ENCODE measurements around the gene EML6.
"Not testable (repeated sequence)": the region's sequence is repeated elsewhere in the genome, so short reads cannot be mapped to it uniquely, and the experiment has no call there.

Gene EML6

DNA sequence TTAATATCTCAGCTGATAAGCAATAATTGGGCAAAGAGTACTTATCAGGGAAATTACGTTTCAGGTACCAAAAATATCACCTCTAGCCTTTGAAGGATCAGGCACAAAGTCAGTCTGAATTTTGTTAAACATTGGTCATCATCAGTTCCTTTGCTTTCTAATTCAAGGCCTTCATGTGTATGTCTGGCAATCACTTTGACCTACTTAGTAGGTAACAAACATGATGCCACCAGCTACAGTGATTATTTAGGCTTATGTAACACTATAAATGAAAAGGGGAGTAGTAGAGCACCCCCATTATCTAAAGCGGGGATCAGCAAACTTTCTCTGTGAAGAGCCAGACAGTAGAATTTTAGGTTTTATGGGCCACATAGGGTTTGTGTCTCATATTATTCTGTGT is 251.7 kb downstream of the EML6 start:
- DNase-seq: no peak

DNA sequence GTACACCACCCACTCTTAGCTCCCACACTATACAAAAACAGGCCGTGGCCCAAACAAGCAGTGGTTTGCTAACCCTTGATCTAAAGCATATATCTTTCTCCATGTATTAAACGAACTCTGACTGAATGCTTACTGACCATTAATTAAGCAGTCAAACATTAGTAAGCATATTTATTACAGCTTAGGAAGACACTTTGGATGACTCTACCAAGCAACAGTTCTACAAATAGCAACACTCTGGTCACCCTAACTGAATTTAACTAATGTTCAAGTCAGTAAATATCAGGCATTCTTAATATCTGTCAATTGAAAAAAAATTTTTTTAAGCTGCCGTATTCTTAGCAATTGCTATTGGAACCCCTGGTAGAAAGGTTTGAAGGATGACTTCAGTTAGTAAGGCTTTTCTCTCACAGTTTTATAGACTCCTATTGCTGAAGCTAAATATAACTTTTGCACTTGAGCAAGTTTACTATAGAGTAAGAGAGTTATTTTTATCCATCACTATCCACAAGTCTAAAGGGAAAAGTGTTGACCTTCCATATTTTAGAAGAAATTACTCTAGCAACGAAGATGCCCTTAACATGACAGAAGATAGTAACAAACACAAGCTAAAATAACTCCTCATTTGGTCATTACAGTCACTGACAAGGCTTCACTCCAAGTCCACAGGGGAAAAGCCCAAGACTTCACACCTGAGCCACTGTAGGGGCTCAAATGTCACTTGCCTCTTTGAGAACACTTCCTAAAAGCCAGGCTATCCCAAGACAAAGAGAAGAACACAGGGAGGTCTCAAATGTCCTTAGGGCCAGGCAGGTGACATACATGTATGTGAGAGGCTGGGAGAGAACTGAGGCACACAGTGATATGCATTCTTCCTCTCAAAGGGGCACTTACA is 252.4 kb downstream of the EML6 start:
- DNase-seq: no peak

DNA sequence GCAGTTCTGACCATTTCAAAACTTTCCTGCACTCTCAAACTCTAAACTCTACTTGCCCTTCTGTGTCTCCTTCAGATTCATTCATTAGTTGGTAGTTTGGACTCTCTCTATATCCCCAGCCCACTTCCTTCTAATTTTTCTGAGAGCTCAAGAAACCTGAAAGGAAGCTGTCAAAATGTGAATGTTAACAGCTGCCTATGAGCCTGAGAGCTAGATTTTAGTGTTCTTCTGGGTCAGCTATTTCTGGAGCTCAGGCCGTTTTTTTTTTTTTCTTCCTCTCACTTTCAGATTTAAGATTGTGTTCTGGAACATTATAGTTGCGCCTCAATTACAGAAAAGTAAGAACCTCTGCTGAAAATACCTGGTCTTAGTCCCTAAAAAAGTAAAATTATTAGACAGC is 253.7 kb downstream of the EML6 start:
- no peak for DNase-seq

DNA sequence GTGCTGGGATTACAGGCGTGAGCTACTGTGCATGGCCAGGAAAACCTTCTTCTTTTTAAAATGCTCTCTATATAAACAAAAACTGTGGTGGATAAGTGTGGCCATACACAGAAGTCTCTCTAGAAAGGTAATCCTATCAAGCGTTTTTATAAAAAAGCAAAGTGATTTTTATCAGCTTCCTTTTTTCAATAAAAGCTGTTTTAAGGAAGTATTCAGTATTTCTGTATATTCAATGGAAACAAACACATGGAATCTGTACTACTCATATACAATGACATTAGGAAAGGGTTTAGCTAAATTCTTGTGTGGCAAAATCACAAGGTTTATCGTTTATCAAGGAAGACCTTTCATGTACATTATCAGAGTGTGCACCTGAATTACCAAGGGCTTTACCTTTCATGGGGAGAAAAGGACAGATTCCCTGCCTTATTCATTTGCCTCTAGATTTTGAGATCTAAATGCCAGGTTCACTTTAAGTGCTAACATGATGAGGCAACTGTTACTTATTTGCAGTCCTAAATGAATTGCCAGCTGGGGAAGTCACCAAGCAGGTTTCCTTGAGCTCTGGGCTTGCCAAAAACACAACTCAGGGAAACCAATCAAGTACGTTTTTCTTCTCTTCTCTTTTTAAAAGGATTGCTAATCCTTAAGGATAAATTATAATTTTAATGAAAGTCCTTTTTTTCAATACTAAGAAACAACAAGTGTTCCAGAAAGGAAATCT is 256.0 kb downstream of the EML6 start:
- DNase-seq: peak; percentile 10

DNA sequence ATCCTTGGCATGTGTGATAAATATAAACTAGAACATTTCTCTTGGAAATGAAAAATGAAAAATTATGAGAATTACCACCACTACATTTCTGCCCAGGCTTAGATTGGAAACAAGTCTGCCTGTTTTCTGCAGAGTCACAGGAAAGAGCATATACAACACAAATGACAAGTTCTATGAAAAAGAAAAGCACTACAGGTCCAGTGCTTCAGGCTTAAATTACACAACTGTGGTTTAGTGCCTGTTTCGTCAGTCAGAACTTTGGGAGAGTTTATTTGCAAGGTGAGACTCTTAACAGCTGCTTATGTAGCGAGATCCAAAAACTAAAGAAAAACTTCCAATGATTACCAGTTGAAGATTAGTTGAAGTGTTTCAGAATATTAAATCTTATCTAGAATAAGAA is 257.9 kb downstream of the EML6 start:
- DNase-seq: no peak

DNA sequence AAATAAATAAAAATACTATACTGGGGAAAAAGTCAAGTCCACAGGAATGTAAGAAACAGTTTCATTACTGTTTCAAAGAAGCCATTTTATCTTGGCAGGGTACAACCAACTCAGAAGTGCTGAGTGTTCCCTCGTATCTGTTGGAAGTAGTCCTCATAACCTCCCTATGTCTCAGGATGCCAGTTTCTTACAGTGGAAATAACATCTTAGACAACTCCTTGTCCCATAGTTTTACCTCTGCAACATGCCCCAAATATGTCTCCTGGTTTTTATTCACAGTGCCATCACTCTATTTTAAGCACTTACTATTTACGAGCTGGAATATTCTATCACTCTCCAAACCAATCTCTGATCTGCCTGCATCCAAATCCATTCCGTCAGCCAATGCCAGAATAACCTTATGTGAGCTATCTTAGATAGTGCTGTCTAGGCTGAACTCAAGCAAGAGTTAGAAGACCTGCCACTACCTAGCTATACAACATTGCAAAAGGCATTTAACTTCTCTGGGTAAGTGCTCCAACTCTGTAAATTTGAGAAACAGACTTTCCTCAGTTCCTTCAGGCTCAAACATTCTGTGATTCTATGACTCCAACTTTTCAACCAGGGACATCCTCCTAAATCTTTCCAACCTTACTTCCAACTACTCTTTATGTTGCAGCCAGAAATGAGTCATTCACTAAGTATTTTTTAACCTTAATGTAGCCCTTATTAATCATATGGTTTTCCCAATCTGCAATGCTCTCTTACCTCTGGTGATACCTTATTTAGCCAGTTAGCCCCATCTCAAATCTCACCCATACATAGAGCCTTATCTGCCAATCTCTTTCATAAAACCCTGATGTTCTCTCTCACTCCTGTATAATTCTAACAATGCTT is 260.1 kb downstream of the EML6 start:
- no peak for DNase-seq

DNA sequence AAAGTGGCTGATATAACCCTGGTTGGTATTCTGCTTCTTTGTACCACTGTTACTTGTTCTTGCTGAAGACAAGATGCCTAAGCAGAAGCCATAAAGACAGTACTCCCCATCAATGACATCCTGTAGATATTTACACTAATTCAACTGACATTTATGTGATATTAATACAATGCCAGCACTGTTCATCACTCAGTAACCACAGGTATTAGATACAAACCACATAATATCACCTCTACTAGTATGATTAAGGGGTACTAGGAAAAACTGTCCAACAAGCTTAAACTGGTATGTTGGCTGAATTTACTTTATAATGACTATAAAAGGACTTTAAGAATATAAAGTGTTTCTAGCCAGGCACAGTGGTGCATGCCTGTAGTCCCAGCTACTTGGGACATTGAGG is 261.0 kb downstream of the EML6 start:
- no peak for DNase-seq

DNA sequence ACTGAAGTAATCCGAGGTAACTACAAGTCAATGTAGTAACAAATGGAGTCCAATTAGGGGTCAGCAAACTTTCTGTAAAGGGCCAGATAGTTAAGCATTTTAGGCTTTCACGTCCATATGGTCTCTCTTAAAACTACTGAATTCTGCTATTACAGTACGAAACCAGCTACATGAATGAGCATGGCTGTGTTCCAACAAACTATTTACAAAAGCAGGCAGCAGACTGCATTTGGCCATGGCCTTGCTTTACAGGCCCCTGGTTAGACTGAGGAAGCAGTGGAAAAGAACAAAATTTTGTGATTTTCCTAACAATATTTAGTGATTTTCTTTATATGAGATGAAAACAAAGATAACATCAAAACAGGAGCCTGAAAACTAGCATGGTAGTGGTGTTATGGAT is 262.8 kb downstream of the EML6 start:
- DNase-seq: no peak

DNA sequence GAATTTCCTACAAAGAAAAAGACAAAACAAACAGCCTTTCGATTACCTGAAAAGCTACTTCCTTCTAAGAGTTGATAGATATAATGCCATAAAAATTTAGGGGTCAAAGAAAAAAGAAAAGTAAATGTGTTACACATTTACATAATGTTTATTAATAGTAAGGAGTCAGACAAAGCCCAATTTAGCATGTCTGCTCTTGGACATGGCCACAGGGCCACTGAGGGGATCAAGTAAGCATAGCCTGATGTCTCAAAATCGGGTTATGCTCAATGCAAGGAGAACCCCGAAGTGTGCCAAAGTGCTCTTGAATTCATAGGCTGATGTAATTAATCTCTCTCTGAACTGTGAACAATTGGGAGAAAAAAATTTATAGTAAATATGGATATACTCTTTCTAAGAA is 265.1 kb downstream of the EML6 start:
- no peak for DNase-seq

DNA sequence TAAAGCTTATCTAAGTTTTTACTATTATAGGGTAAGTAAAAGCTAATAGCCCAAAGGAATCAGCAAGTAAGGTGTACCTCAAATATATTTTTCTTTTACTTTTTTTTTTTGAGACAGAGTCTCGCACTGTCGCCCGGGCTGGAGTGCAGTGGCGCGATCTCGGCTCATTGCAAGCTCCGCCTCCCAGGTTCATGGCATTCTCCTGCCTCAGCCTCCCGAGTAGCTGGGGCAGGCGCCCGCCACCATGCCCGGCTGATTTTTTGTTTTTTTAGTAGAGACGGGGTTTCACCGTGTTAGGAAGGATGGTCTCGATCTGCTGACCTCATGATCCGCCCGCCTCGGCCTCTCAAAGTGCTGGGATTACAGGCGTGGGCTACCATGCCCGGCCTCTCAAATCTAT is 267.2 kb downstream of the EML6 start:
- DNase-seq: not testable (repeated sequence)

DNA sequence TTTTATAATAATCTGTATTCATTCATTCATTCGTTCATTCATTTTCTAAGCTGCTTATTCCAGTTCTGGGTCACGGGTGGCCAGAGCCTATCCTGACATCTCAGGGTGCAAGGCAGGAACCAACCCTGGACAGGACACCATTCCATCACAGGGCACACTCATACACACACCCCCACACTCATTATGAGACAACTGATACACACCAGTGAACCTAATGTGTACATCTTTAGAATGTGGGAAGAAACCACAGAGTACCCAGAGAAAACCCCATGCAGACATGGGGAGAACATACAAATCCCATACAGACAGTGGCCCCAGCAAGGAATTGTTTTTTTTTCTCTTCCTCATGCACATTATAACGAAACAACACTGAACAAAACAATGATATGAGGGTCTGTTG is 272.1 kb downstream of the EML6 start:
- DNase-seq: no peak

DNA sequence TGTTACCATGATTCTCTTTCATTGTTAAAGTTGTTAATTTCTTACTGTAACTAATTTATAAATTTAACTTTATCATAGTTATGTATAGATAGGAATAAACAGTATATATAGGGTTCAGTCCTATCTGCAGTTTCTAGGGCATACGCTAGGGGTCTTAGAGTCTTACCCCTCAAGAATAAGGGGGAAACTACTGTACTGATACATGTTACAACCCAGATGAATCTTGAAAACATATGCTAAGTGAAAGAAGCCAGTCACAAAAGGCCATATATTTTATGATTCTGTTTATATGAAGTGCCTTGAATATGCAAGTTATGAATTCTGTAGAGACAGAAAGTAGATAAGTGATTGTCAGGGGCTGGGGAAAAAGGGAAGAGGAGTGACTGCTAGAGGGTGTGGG is 274.4 kb downstream of the EML6 start:
- no peak for DNase-seq

DNA sequence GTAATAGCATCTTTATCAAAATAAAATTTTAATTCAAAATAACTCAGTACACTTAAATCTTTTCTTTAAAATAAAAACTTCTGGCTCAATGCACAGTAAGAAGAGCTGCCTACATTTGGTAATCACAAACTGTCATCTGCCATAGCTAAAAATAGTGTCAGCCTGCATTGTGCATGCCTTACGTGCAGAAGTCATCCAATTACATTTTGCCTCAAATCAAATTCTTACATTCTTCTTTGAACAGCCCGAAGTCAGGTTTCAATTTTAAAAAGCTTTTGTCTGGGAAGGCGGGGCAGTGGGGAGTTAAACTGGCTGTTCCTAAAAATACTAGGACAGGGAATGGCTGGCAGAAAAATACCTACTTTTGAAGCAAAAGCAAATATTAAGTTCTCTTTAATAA is 275.7 kb downstream of the EML6 start:
- DNase-seq: no peak

DNA sequence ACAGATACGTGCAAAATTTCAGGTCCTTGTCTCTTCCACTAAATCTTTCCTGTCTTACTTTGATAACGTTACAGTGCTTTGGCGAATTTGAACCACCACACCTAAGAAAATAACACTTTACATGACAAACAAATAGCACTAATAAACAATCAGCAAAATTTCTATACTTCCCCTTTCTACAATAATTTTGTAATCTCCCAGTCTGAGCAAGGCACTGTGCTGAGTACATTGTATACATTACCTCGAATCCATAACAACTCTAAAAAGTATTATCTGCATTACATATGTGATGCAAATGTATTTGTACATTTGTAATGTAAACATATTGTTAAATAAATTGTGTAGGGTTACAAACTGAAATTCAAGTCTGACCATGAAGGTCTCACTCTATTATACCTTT is 276.9 kb downstream of the EML6 start:
- DNase-seq: no peak

DNA sequence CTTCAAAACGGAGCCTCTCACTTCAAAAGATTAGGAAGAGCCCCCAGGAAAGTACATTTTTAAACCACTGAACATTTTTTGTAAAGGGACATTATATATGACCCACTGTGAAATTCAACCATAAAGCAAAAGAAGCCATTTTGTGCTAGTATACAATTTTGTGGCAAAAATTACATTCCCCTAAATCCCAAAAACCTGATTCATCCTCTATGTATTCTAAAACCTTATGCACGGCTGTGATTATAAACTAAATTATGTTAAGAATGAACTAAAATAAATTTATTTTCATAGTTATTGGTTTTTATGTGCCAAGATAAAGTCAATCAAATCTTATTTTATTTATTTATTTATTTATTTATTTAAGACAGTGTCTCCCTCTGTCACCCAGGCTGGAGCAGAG is 278.3 kb downstream of the EML6 start:
- no peak for DNase-seq

DNA sequence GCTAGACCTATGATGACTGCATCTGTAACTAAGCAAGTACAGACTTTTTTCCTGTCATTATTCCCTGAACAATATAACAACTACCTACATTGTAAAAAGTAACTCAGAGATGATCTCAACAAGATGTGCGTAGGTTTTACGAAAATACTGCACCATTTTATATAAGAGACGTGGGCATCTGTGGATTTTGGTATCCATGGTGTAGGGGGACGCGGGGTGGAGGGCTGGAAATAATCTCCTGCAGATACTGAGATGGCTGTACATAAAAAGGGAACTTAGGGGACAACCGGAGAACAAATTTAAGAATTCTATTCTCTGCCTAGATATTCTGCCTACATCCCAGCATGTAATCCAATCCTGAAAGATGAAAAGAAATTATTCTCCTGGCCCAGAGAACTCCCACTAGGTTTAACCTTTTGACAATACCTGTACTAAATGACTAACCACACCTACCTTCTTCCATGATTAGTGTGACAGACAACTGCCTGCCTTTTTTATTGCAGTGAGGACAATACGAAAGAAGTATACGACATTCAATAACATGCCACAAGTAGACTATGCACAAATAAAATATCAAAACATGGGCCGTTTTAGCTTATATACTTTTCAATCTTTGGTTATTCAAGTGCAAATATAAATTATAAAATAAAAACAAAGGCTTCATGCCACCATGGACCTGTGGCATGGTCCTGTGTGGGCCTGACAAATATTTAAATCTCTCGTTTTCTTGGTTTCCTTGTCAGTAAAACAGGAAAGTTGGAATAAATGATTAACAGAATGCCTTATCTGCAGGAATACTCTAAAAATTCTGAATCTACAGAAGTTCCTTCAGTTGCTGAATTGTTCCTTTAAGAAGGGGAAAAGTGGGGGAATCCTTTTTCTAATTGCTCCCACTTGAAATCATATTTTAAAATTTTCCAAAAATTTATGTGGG is 280.5 kb downstream of the EML6 start:
- DNase-seq: no peak

DNA sequence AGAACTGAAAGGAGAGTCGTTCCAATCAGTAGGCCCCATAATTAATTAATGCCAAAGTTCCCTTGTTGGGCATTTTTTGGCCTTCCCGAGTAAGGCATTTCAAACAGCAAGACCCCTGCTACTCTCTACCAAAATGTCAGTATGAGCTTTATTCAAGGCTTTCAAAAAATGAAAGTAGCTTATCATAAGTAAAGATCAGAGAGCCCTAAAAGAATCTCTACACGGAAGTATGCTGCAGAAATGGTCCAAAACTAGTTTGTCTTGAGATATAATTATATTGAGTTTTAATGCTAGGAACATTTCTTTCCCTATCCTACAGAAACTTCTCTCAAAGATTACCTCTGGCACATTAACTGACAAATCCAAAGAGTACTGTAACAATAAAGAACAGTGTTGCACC is 282.8 kb downstream of the EML6 start:
- no peak for DNase-seq

DNA sequence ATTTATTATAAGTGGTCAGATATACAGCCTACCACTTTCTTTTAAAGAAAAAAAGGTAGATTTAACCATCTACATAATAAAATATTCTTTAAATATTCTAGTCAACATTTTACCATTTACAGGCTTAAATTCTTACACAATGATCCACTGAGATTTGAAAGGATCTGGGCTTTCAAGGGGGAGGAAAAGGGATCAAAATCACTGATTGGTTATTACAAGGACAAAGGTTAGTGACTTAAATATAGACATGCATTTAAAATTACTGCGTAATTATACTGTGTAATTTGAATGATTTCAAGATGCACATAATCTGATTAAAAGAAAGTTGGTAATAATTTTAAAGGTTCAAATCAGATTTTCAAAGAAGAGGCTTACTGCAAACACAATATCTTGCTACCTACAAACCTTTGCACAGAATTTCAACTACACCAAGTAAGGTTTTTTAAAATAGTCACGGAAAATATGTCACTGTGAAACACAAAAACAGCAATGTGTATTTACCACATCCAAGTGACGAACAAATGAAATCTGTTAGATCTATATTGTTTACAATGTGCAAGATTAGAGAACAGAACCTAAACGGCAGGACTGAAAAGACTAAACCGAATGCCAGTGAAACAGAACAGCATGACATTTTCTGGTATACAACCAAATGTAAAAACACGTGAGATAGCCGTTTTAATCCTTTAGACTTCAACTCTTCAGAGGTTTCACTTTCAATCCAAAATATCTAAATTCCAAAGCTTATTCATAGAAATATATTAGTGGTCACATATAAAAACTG is 286.0 kb downstream of the EML6 start:
- no peak for DNase-seq

DNA sequence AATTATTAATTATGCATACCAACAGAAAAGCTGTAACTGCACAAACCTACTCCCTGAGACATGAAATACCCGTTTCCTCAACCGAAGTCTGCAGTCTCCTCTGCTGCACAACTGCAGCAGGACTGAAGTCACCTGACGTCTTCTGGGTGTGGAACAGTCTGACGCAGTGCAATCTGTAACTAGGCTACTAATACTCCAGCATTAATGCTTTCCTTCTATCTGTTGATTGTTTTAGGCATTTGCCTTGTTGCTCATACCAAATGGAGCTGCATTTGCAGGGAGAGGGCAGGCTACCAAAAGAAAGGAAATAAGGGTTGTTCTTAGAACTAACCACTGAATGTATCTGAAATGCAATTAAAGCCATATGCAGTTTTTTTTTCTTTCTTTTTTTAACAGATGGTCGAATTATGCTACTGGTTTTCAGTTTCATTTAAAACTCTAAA is 286.7 kb downstream of the EML6 start:
- DNase-seq: no peak

DNA sequence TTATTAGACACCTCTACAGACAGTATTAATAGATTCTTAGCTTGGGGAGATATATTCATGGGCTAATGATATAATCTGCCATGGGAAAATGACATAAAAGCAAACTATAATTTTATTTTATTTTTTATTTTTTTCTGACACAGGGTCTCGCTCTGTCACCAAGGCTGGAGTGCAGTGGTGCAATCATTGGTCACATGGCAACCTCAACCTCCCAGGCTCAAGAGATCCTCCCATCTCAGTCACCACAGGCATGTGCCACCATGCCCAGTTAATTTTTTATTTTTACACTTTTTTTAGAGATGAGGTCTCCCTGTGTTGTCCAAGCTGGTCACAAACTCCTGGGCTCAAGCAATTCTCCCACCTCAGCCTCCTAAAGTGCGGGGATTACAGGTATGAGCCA is 287.5 kb downstream of the EML6 start:
- DNase-seq: no peak
